Astrocyte (in vitro differentiated cells and primary cell): Measurements from ENCODE around the gene TFF1. TPM values are rescaled to one million over a fixed set of nuclear protein-coding genes. Genes with fewer than 3 reads are reported as not detected.

ENCODE experiments used
- DNase-seq: peaks from one replicate; pipeline ENCODE4 v3.0.0-alpha.2; 2010; ENCODE audit warnings: low read depth
- FAIRE-seq: peaks from 2 replicates; lab custom pipeline; 2011; peaks lifted over from hg19 to GRCh38; lab: Jason Lieb, UNC
- H2AFZ ChIP-seq: 2 replicates; pipeline ENCODE4 v1.6.0; 2012; ENCODE audit warnings: low read depth, low read length, inconsistent platforms
- H3K27ac ChIP-seq: 2 replicates; pipeline ENCODE4 v1.5.1; 2011; ENCODE audit warnings: low read depth, low read length, inconsistent platforms
- H3K27me3 ChIP-seq: 2 replicates; pipeline ENCODE4 v1.6.0; 2011; ENCODE audit warnings: low read length, inconsistent platforms; ENCODE audit not compliant: insufficient read depth
- H3K36me3 ChIP-seq: 2 replicates; pipeline ENCODE4 v1.5.1; 2011; ENCODE audit warnings: low read length, inconsistent platforms; ENCODE audit not compliant: insufficient read depth
- H3K4me1 ChIP-seq: 2 replicates; pipeline ENCODE4 v1.5.1; 2011; ENCODE audit warnings: low read length, inconsistent platforms; ENCODE audit not compliant: insufficient read depth
- H3K4me2 ChIP-seq: 2 replicates; pipeline ENCODE4 v1.6.0; 2012; ENCODE audit warnings: low read length, inconsistent platforms
- H3K4me3 ChIP-seq: 2 replicates; pipeline ENCODE4 v1.5.1; 2011; ENCODE audit warnings: low read depth, mild to moderate bottlenecking, low read length, inconsistent platforms; ENCODE audit not compliant: insufficient read depth
- H3K79me2 ChIP-seq: 2 replicates; pipeline ENCODE4 v1.6.0; 2012; ENCODE audit warnings: mild to moderate bottlenecking, low read length, inconsistent platforms; ENCODE audit not compliant: insufficient read depth
- H3K9ac ChIP-seq: 2 replicates; pipeline ENCODE4 v1.6.0; 2012; ENCODE audit warnings: mild to moderate bottlenecking, low read length, inconsistent platforms
- H3K9me3 ChIP-seq: 2 replicates; pipeline ENCODE4 v1.5.1; 2012; ENCODE audit warnings: low read depth, mild to moderate bottlenecking, low read length, inconsistent platforms; ENCODE audit not compliant: insufficient read depth
- H4K20me1 ChIP-seq: 2 replicates; pipeline ENCODE4 v1.6.0; 2012; ENCODE audit warnings: low read length, inconsistent platforms; ENCODE audit not compliant: insufficient read depth
- H3K27ac Mint-ChIP-seq: one replicate; pipeline ENCODE4 v1.8.0; 2021; ENCODE audit warnings: mild to moderate bottlenecking, mixed read lengths; ENCODE audit not compliant: unreplicated experiment
- H3K27me3 Mint-ChIP-seq: one replicate; pipeline ENCODE4 v1.8.0; 2021; ENCODE audit warnings: low read depth, mixed read lengths; ENCODE audit not compliant: unreplicated experiment
- H3K36me3 Mint-ChIP-seq: one replicate; pipeline ENCODE4 v1.8.0; 2021; ENCODE audit warnings: low read depth, mixed read lengths; ENCODE audit not compliant: unreplicated experiment
- H3K4me1 Mint-ChIP-seq: one replicate; pipeline ENCODE4 v1.8.0; 2021; ENCODE audit warnings: low read depth, mixed read lengths; ENCODE audit not compliant: unreplicated experiment
- H3K4me3 Mint-ChIP-seq: one replicate; pipeline ENCODE4 v1.8.0; 2021; ENCODE audit warnings: mild to moderate bottlenecking, moderate library complexity, mixed read lengths; ENCODE audit not compliant: unreplicated experiment
- H3K9me3 Mint-ChIP-seq: one replicate; pipeline ENCODE4 v1.8.0; 2021; ENCODE audit warnings: mild to moderate bottlenecking, mixed read lengths; ENCODE audit not compliant: unreplicated experiment
- CTCF ChIP-seq: IDR thresholded peaks from 2 replicates; pipeline ENCODE4 v1.5.1; 2011; ENCODE audit warnings: low read depth, mild to moderate bottlenecking, inconsistent platforms, low read length, moderate library complexity; ENCODE audit not compliant: insufficient read depth
- EZH2 ChIP-seq: IDR thresholded peaks from 2 replicates; pipeline ENCODE4 v1.6.1; 2012; ENCODE audit warnings: mild to moderate bottlenecking, low read length, inconsistent platforms; ENCODE audit not compliant: insufficient read depth
- total RNA-seq: library from RNA; stranded (reverse); gene quantifications from 2 replicates; pipeline ENCODE4 v1.2.1, GENCODE V29; 2021

Gene TFF1
- total RNA-seq, 1 donor from 2014 or later: not detected

- Mint-ChIP-seq H3K27ac (no peak within 1 kb of the TSS), H3K4me3 (no peak within 1 kb of the TSS), H3K4me1 (peaks cover 3% of the 10 kb centered on the region), H3K36me3 (no peaks in the 10 kb centered on the region), H3K27me3 (peaks cover 8% of the 10 kb centered on the region), H3K9me3 (peaks cover 1% of the 10 kb centered on the region)
- Histone ChIP-seq H3K79me2 (no peaks in the 10 kb centered on the region), H2AFZ (no peak within 1 kb of the TSS), H3K4me2 (no peak within 1 kb of the TSS), H3K9me3 (peaks cover 2% of the 10 kb centered on the region), H3K27me3 (no peaks in the 10 kb centered on the region), H3K4me1 (no peaks in the 10 kb centered on the region), H3K9ac (no peak within 1 kb of the TSS), H3K36me3 (no peaks in the 10 kb centered on the region), H3K4me3 (no peak within 1 kb of the TSS), H3K27ac (no peak within 1 kb of the TSS), H4K20me1 (no peaks in the 10 kb centered on the region)
- no peak for FAIRE-seq
- no peak for TF ChIP-seq EZH2
- no peak for TF ChIP-seq CTCF
- no peak for DNase-seq
Observed at GRCh38 chr21:42403611-42404231, 37.4 kb upstream of the TFF1 start, which contains the start of gene UBASH3A. Gene UBASH3A, plus strand, starts transcription at chr21:42403902. Its CDS starts 44 bp downstream, at chr21:42403946.

GRCh38 chr21:42401820-42402251, 35.5 kb upstream of the TFF1 start:
- Histone ChIP-seq H3K9ac (no peak overlapping the region), H3K27me3 (no peaks in the 10 kb centered on the region), H3K27ac (no peak overlapping the region), H2AFZ (no peak overlapping the region), H3K36me3 (no peaks in the 10 kb centered on the region), H3K4me3 (no peak overlapping the region), H3K9me3 (peaks cover 2% of the 10 kb centered on the region), H3K4me2 (no peak overlapping the region), H4K20me1 (no peaks in the 10 kb centered on the region), H3K79me2 (no peaks in the 10 kb centered on the region), H3K4me1 (no peaks in the 10 kb centered on the region)
- peaks cover 3% of the 10 kb centered on the region for H3K4me1 Mint-ChIP-seq
- no peaks in the 10 kb centered on the region for H3K36me3 Mint-ChIP-seq
- no peak for DNase-seq
- peaks cover 1% of the 10 kb centered on the region for H3K9me3 Mint-ChIP-seq
- no peak overlapping the region for H3K4me3 Mint-ChIP-seq
- peak overlapping the region; percentile 64 for H3K27ac Mint-ChIP-seq
- no peak for FAIRE-seq
- TF ChIP-seq EZH2 (no peak), CTCF (no peak)
- peaks cover 11% of the 10 kb centered on the region for H3K27me3 Mint-ChIP-seq

GRCh38 chr21:42401154-42401553, 34.8 kb upstream of the TFF1 start:
- Histone ChIP-seq H3K36me3 (no peaks in the 10 kb centered on the region), H3K9me3 (peaks cover 2% of the 10 kb centered on the region), H2AFZ (no peak overlapping the region), H3K27me3 (no peaks in the 10 kb centered on the region), H3K4me2 (no peak overlapping the region), H3K4me1 (no peaks in the 10 kb centered on the region), H3K79me2 (no peaks in the 10 kb centered on the region), H3K9ac (no peak overlapping the region), H3K4me3 (no peak overlapping the region), H4K20me1 (no peaks in the 10 kb centered on the region), H3K27ac (no peak overlapping the region)
- Mint-ChIP-seq H3K27ac (peak overlapping the region; percentile 58), H3K4me3 (no peak overlapping the region), H3K27me3 (peaks cover 11% of the 10 kb centered on the region), H3K4me1 (peaks cover 3% of the 10 kb centered on the region), H3K9me3 (no peaks in the 10 kb centered on the region), H3K36me3 (no peaks in the 10 kb centered on the region)
- DNase-seq (peak; percentile 23), FAIRE-seq (no peak)
- no peak for TF ChIP-seq CTCF
- TF ChIP-seq EZH2: no peak
